Activated naive CD4-positive, alpha-beta T cell treated with anti-CD3 and anti-CD28 coated beads, Interleukin-2, amount 50 U/mL, for 72 hours (primary cell): ENCODE results near the gene MED8. TPM values are rescaled to one million over a fixed set of nuclear protein-coding genes. Genes with fewer than 3 reads are reported as not detected.

ENCODE experiments used
- ATAC-seq, 2 donors: fragments of 150-1000 bp; cut with Tn5 transposase; 2 replicates each; pipeline ENCODE4 v1.10.0; 2021; ENCODE audit warnings: mild to moderate bottlenecking in 2 of 2, moderate library complexity in 2 of 2
- DNase-seq, 2 donors: peaks; one replicate each; pipeline ENCODE4 v3.0.0; 2021 to 2022; ENCODE audit warnings: low spot score in 2 of 2
- H3K27ac Mint-ChIP-seq, 2 donors: one replicate each; pipeline ENCODE4 v1.8.0; 2022; ENCODE audit warnings: mild to moderate bottlenecking in 2 of 2, mixed read lengths in 2 of 2
- H3K36me3 Mint-ChIP-seq, 2 donors: one replicate each; pipeline ENCODE4 v1.8.0; 2022; ENCODE audit warnings: mixed read lengths in 2 of 2
- H3K9me3 Mint-ChIP-seq, 2 donors: one replicate each; pipeline ENCODE4 v1.8.0; 2022; ENCODE audit warnings: mixed read lengths in 2 of 2
- total RNA-seq, 2 donors: library from RNA; stranded (reverse); gene quantifications; one replicate each; pipeline ENCODE4 v1.2.3, GENCODE V29; 2022

Gene MED8
- total RNA-seq, 2 donors from 2014 or later = 32.8 to 53.9 TPM

DNA sequence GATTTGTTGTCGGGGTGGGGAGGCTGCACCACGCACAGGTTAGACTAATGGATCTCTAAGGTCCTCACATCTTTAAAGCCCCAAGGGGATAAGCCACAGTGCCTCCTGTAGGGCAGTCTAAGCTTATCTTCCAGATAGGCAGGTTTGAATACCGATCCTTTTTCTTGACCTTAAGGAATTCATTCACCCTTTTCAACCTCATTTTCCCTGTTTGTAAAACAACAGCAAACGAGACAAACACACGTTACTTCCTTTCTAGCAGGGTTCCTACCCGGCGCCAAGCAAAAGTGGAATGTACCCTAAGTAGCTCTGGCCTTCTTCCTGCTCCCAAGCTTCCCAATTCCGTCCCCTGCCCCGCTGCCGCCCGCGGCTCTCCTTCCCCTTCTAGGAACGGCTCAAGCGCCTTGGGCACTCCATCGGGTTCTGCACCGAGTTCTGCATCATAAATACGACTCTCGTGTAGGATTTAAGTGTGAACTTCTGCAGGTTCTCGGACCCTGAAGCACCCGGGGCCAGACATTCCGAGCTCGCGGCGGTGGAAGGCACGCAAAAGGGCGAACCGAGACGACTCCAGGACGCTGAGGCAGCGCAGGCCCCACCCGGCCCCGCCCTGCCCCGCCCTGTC lies 31.4 kb downstream of the MED8 start:
- DNase-seq (peak in 1 of 2 donors; percentile 26), ATAC-seq (peak; percentile 22 to 25)
- H3K27ac Mint-ChIP-seq = peak overlapping the region; percentile 94 to 98
- H3K36me3 Mint-ChIP-seq = peaks cover 45 to 48% of the 10 kb centered on the region in 2 donors
- no peaks in the 10 kb centered on the region for H3K9me3 Mint-ChIP-seq

DNA sequence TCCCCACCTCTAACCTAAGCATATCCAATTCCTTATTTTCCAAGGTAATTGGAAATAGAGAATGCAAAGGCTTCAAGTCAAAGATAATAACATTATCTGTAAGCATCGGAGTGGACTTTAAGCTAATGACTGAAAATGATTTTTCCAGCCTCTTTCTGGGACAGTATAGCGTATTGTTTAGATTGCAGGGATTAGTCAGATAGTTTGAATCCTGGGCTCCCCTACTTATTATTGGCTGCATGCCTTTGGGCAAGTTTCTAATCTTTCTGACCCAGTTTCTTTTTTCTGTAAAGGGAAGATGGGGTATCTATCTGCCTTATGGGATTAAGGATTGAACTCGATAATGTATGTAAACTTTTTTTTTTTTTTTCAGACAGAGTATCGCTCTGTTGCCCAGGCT lies 32.3 kb downstream of the MED8 start:
- Mint-ChIP-seq H3K27ac (peak overlapping the region; percentile 16 to 94), H3K36me3 (peaks cover 40 to 45% of the 10 kb centered on the region in 2 donors), H3K9me3 (no peaks in the 10 kb centered on the region)
- DNase-seq = no peak
- no peak for ATAC-seq

DNA sequence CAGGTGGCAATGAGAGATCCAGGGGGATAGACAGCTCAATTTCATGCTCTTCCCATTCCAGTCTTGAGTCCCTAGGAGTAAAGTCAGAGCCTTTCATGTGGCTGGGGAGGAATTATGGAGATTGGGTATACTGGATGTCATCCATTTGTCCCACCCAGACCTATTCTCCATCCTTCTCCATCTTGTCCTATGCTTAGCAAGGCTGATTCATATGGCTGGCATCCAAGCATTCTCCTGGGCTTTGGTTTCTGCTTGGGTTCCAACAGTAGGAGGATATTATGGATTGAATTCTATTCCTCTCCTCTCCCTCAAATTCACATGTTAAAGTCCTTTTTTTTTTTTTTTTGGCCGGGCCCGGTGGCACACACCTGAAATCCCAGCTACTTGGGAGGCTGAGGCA lies 34.7 kb downstream of the MED8 start:
- no peak for DNase-seq
- no peak for ATAC-seq
- no peaks in the 10 kb centered on the region for H3K9me3 Mint-ChIP-seq
- peaks cover 18 to 22% of the 10 kb centered on the region in 2 donors for H3K36me3 Mint-ChIP-seq
- H3K27ac Mint-ChIP-seq = no peak overlapping the region

DNA sequence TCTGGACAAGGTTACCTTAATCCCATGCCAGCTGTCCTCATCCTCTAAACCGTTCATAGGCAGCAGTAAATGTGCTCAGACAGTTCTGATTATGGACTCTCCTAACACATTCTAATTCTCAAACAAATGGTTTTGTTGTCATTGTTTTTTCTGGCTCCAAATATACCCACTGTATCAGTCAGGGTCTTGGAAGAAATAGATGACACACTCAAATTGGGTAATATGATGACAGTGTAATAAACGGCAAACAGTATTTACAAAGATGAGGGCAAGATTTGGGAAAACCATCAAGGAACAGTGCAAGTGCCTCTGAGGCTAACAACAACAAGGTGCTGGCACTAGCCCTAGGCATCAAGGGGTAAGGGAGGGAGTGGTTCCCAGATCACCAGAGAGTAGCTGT lies 35.1 kb downstream of the MED8 start:
- H3K27ac Mint-ChIP-seq = no peak overlapping the region
- DNase-seq (no peak), ATAC-seq (no peak)
- peaks cover 14 to 18% of the 10 kb centered on the region in 2 donors for H3K36me3 Mint-ChIP-seq
- H3K9me3 Mint-ChIP-seq = no peaks in the 10 kb centered on the region

DNA sequence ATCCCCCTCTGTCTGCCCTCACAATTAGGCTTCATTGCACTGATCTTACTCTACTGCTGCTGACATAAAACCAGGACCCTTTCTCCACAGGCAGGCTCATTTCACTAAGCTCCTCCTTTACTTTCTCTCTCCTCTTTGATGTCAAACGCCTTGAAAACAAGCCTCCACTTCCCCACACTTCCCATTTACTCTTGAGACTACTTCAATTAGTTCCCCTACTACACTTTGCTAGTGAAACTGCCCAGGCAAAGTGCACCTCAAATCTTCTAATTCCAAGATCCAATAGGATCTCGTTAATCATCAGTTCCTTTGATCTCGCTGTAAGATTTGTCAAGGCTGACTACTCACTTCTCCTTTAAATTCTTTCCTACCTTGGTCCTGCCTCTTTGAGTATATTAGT lies 36.7 kb downstream of the MED8 start:
- ATAC-seq (no peak), DNase-seq (no peak)
- H3K27ac Mint-ChIP-seq = peak overlapping the region; percentile 0 to 25
- H3K36me3 Mint-ChIP-seq = peaks cover 7 to 13% of the 10 kb centered on the region in 2 donors
- H3K9me3 Mint-ChIP-seq = no peaks in the 10 kb centered on the region

DNA sequence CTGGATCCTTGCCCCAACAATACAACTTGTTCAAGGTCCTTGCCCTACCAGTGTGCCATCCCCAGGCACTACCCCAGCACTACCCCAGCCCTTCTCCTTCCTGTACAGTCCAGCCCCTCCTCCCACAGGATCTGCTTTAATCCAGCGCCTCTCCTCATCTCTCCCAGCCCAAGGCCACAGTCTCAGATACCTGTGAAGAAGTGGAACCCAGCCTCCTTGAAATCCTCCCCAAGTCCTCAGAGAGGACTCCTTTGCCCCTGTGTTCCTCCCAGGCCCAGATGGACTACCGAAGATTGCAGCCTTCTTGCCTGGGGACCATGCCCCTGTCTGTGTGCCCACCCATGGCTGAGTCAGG lies 37.3 kb downstream of the MED8 start:
- ATAC-seq = no peak
- no peaks in the 10 kb centered on the region for H3K9me3 Mint-ChIP-seq
- H3K27ac Mint-ChIP-seq = peak overlapping the region in 1 of 2 donors; percentile 25
- H3K36me3 Mint-ChIP-seq = peaks cover 5 to 13% of the 10 kb centered on the region in 2 donors
- DNase-seq = peak in 1 of 2 donors; percentile 37

DNA sequence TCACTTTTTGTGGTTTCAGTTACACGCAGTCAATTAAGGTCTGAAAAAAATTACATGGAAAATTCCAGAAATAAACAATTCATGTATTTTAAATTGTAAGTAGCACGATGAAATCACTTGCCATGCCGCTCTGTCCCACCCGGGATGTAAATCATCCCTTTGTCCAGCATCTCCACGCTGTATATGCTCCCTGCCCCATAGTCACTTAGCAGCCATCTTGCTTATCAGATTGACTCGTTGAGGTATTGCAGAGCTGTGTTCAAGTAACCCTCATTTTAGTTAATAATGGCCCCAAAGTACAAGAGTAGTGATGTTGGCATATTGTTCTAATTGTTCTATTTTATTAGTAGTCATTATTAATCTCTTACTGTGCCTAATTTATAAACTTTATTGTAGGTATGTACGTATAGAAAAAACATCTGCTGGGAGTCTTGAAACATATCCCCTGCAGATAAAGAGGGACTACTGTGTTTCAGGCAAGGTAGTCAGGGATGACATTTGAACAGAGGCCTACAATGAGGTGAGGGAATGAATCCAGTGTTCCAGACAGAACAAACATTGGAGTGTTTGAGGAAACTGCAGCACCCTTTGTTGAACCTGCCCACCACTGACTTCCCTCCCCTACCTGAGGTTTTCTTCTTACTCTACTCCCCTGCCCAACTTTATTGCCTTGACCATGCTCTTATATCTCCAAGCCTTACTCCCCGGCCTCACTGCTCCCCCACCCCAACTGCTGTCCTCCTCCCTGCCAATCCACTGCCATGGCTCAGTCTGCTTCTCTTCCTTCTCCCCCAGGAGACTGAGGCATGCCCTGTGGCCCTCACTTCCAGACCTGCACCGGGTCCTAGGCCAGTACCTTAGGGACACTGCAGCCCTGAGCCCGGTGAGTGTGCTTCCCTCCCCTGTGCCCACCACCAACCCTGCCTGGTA lies 37.9 kb downstream of the MED8 start:
- DNase-seq (peak in 1 of 2 donors; percentile 44), ATAC-seq (no peak)
- H3K27ac Mint-ChIP-seq = peak overlapping the region in 1 of 2 donors; percentile 25
- no peaks in the 10 kb centered on the region for H3K9me3 Mint-ChIP-seq
- peaks cover 5 to 8% of the 10 kb centered on the region in 2 donors for H3K36me3 Mint-ChIP-seq

DNA sequence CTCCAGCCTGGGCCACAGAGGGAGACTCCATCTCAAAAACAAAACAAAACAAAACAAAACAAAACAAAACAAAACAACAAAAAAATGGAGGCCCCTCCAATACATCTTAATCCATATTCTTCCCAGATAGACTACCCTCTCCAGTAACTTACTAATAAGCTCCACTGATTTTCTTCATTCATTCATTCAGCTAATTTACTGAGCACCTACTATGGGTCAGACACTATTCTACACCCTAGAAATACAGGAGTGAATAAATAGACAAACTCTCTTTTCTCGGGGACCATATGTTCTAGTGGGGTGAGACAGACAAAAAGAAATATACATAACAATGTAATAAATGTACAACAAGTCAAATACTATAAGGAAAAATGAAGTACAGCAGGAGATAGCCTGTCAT lies 38.6 kb downstream of the MED8 start:
- Mint-ChIP-seq H3K27ac (no peak overlapping the region), H3K36me3 (peaks cover under 1 to 5% of the 10 kb centered on the region in 2 donors)

DNA sequence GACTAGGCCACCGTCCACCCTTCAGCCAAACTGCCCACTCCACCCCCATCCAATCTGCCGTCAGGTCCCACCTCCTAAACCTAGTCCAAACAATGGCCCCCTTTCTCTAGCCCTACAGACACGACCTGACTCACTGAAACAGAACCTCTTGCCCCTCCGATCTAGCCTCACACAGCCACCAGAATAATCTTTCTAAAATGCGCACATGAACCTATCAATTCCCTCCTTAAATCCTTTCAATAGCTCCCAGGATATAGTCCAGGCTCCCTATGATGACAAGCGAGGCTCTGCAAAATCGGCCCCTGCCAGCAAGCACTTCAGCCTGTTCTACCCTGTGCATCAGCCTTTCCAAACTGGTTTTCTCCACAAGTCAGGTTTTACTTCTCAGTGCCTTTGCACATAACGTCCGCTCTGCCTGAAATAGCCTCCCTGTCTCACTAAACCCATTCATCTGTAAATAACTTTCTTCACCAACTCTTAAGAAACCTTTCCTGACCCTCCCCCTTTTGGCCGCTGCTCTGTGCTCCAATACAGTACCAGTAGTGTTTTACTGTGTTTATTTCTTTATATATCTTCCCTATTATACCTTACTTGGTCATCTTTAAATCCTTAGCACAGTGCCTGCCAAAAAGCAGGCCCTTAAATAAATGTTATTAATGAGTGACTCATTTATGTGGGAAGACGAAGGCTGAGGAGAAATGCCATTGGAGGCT lies 39.9 kb downstream of the MED8 start:
- H3K27ac Mint-ChIP-seq = peak overlapping the region; percentile 26 to 81
- H3K9me3 Mint-ChIP-seq = no peaks in the 10 kb centered on the region
- no peak for DNase-seq
- ATAC-seq = no peak
- peaks cover 0 to 5% of the 10 kb centered on the region in 2 donors for H3K36me3 Mint-ChIP-seq

More for the DNA sequence above, 38.6 kb downstream of the MED8 start:
- no peak for ATAC-seq
- no peak for DNase-seq
- H3K9me3 Mint-ChIP-seq = no peaks in the 10 kb centered on the region

DNA sequence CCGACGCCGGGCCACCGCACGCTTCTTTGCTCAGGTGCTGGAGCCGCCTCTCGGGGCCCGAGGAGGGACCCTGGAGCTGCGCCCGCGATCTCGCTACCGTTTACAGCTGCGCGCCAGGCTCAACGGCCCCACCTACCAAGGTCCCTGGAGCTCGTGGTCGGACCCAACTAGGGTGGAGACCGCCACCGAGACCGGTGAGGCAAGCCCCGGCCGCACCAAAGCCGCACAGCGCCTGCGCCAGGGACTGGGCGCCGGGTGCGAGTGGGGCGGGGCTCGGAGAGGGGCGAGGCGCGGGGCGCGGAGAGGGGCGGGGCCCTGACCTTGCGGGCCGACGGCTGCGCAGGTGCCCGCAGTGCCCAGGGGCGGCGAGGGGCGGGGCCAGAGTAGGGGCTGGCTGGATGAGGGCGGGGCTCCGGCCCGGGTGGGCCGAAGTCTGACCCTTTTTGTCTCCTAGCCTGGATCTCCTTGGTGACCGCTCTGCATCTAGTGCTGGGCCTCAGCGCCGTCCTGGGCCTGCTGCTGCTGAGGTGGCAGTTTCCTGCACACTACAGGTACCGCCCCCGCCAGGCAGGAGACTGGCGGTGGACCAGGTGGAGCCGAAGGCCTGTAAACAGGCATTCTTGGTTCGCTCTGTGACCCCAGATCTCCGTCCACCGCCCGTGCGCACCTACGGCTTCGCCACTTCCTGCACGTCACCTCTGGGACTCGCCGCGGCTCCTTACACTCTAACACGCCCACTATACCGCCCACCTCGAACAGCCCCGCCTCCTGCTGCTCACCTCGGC lies 40.6 kb downstream of the MED8 start:
- H3K36me3 Mint-ChIP-seq = no peaks in the 10 kb centered on the region
- H3K27ac Mint-ChIP-seq = peak overlapping the region in 1 of 2 donors; percentile 81
- no peaks in the 10 kb centered on the region for H3K9me3 Mint-ChIP-seq
- peak; percentile 60 to 62 for DNase-seq
- peak; percentile 85 to 91 for ATAC-seq

DNA sequence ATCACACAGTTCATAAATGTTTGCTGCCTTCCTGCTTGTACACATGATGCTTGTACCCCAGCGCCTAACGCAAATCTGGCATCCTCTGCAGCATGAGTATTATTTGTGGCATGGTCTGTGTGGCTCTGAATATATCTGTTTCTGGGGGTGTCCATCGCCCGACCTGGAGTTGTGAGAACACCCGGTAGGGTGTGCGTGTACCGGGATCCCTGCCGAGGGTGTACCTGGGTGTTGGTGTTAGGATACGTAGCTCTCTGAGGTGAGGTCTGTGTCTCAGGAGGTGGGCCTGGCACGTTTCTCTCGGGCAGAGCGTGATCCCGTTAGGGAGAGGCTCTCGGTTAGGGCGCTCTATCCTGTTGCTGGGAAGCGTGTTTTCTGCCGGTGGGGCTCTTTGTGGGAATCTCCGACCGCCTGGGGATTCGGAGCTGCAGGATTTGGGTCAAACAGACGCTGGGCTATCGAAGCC lies 41.2 kb downstream of the MED8 start:
- no peaks in the 10 kb centered on the region for H3K9me3 Mint-ChIP-seq
- DNase-seq = no peak
- no peak for ATAC-seq
- no peak overlapping the region for H3K27ac Mint-ChIP-seq
- H3K36me3 Mint-ChIP-seq = no peaks in the 10 kb centered on the region

DNA sequence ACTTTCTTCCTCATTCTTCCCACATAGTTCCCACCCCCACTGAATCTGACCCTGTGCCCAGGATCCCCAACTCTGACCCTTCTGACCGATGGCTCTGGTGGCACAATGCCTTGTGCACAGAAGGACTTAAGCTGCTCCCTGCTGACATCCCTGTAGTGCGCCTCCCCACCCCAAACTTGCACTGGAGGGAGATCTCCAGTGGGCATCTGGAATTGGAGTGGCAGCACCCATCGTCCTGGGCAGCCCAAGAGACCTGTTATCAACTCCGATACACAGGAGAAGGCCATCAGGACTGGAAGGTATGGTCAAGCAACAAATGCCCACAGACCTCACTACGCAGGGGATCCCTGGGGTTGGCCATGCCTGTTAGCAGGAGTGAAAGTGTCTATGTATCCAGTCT lies 43.0 kb downstream of the MED8 start:
- Mint-ChIP-seq H3K9me3 (no peaks in the 10 kb centered on the region), H3K36me3 (no peaks in the 10 kb centered on the region), H3K27ac (peak overlapping the region in 1 of 2 donors; percentile 22)
- no peak for ATAC-seq
- peak in 1 of 2 donors; percentile 50 for DNase-seq

DNA sequence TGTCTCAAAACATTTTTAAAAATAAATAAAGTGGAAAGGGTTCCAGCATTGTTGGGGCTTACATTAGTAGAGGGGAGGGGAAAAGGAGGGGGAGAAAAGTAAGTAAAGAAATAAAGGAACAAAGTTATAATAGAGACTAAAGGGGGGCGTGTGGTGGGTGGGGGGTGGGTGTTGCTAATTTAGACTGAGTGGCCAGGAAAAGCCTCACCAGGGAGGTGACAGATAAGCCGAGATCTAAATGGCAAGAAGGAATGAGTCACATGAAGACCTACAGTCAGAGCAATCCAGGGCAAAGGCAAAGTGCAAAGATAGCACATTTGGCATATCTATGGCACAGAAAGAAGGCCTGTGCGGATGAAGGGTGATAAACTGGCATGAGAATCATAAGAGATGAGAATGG lies 44.5 kb downstream of the MED8 start:
- Mint-ChIP-seq H3K9me3 (no peaks in the 10 kb centered on the region), H3K27ac (no peak overlapping the region), H3K36me3 (no peaks in the 10 kb centered on the region)
- DNase-seq (peak in 1 of 2 donors; percentile 7), ATAC-seq (no peak)

DNA sequence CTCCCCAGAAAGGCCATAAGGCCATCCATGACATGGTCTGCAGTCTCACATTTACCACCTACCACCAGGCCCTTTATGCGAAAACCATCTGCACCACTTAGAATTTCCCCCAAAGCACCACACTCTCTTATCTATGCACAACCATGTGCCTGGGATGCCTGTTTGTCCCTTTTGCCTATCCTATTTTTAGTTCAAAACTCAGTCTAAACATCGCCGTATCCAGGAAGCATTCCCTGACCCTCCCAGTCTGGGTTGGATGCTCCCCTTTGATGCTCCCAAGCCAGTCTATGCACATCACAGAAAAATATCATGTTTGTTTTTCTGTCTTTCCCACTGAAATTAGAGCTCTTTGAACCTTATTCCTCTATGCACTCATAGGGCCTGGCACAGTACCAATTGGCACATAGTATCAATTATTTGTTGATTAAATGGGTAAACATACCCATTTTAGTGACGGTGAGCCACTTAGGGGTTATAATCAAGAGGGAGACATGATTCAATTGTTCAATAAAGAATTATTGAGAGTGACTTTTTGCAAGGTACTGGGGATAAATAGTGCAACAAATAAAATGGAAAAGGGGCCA lies 45.2 kb downstream of the MED8 start:
- no peaks in the 10 kb centered on the region for H3K9me3 Mint-ChIP-seq
- ATAC-seq (no peak), DNase-seq (no peak)
- H3K27ac Mint-ChIP-seq = no peak overlapping the region
- H3K36me3 Mint-ChIP-seq = no peaks in the 10 kb centered on the region

DNA sequence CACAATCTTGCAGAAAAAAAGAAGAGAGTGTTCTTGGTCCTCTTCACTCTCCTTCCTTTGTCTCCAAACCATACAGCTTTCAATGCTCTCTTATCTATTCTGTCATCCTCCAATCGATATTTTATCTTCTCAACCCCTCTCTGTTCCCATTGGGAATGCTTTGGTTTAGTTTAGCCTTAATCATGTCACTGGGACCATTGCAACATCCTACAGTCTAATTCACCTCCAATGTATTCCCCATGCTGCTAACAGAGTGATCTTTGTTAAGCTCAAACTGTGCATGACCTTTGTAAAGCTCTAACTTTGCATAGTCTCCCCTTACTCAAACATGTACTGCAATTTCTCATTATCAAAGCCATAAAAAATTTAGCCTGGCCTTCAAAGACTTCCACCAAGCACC lies 49.0 kb downstream of the MED8 start:
- DNase-seq (no peak), ATAC-seq (no peak)
- Mint-ChIP-seq H3K9me3 (no peaks in the 10 kb centered on the region), H3K27ac (no peak overlapping the region), H3K36me3 (no peaks in the 10 kb centered on the region)
